Epithelial cell of prostate (primary cell): Measurements from ENCODE around the gene SNX30.

Experiments used
- DNase-seq: peaks from one replicate; pipeline ENCODE4 v3.0.0-alpha.2; 2011; ENCODE audit warnings: low read depth, low spot score
- H3K27ac ChIP-seq: fragments of 450-650 bp; 2 replicates; pipeline ENCODE4 v1.5.1; 2017; ENCODE audit warnings: mild to moderate bottlenecking

SNX30 gene

DNA sequence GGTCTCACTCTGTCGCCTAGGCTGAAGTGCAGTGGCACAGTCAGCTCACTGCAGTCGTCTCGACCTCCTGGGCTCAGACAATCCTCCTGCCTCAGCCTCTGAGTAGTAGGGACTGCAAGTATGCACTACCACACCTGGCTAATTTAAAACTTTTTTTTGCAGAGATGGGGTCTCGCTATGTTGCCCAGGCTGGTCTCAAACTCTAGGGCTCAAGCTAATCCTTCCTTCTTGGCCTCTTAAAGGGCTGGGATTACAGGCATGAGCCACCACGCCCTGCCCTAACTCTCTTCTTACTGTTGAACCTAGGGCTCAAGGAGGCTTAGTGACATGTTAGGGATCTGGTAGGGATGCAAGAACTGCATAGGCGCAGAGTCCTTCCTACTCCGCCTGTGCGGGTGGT, 65.3 kb downstream of the SNX30 start:
- DNase-seq: no peak
- no peak overlapping the region for H3K27ac ChIP-seq

DNA sequence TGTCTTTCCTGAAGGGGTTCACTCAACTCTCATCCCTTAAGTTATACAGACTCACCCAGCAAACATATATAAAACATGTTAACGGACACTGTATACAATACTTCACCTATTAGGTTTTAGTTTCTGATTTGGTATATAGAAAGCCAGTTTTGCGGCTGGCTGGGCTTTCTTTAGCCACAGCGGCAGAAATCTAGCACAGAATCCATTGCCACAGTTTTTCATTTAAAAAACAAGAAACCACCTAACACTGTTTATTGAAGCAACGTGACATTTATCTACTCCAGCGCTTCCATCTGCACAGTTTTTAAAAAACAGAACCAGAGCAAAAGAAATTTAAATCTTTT, 67.3 kb downstream of the SNX30 start:
- no peak overlapping the region for H3K27ac ChIP-seq
- DNase-seq: no peak

DNA sequence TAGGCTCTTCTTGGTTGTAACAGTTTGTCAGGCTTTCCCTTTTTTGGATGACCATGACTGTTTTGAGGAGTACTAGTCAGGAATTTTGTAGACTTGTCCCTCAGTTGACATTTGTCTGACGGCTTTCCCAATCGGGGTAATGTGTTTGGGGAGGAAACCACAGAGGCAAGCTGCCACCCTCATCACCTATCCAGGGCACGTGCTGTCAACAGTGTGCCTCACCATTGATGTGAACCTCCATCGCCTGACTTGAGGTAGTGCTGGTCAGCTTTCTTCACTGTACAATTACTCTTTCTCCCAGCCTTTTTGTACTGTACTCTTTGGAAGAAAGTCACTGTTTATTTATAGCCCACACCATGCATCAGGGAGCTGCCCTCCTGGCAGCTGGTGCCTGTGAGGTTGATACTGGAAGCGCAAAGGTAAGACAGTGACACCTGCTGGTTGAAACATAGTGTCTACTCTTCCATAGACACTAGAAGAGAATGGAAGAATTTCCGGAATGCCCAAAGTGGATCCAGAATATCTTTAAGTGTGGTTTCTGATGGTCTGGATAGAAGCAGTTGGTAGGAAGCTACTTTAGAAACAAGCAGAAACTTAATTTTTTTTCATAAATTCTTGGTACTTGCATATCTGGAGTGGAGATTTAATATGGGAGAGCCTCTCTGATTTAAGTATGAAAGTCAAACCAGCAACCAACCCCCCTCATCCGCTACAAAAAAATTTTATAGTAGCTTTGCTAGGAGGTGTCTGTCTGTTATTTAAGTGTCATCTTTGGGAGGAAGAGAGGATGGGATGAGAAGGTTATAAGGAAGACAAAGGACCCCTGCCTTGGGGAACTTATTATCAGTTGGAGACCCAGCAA, 69.3 kb downstream of the SNX30 start:
- no peak overlapping the region for H3K27ac ChIP-seq
- no peak for DNase-seq

DNA sequence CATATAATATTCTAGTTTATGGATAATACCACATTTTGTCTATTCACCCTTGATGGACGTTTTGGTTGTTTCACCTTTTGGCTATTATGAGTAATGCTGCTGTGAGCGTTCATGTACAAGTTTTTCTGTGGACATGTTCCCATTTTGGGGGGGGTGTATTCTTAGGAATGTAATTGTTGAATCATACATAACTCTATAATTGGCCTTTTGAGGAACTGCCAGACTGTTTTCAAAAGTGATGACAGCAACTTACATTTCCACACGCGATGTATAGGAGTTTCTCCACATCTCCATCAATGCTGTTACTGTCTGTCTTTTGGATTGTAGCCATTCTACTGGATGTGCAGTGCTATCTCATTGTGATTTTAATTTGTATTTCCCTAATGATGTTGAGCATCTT, 70.3 kb downstream of the SNX30 start:
- DNase-seq: no peak
- no peak overlapping the region for H3K27ac ChIP-seq

DNA sequence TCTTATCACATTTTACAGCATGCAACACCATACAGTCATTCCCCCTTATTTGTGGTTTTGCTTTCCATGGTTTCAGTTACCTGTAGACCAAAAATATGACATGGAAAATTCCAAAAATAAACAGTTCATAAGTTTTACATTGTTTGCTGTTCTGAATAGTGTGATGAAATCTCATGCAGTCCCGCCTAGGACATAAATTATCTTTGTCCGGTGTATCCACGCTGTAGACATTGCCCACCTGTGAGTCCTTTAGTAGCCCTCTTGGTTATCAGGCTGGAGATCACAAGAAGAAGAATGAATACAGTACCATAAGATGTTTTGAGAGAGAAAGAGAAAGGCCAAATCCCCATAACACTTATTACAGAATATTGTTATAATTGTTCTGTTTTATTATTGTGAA, 72.1 kb downstream of the SNX30 start:
- H3K27ac ChIP-seq: no peak overlapping the region
- no peak for DNase-seq

DNA sequence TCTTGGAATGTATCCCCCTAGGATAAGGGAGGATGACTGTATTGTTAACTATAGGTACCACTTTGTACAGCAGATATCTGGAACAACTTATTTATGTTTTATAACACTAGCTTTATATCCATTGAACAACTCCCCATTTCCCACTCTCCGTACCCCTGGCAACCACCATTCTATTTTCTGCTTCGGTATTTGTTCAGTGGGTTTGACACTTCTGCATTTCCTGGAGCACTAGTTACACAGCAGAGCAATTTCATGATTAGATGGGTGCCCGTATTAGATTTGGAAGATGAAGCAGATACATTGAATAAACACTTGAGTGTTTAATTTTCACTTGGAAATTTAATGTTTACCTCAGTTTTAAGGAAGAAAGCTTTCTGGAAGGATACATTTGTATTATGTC, 72.7 kb downstream of the SNX30 start:
- no peak for DNase-seq
- no peak overlapping the region for H3K27ac ChIP-seq

DNA sequence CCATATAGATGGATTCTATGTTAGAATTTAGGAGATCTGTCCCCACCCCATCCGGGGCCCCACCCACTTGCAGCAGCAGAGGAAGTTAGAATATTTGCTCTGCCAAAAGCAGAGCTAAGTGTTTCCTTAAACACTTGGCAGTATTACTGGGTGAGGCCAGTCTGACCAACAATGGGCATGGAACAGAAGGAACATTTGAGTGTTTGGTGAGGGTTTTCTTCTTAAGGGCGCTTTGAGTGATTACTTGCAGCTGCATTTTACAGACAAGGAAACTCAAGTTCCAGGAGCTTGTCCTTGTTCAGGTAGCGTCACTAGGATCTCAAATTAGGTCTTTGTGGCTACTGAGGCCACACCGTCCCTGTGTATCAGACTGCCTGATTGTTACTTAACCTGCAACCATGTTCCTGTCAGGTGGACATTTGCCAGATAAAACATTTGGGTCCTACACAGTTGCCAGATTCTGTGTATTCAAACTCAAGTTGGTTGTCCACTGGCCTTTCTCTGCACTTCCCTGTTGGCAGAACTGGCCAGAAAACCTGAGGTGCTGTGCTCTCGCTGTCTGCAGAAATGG, 80.8 kb downstream of the SNX30 start:
- no peak overlapping the region for H3K27ac ChIP-seq
- DNase-seq: no peak

DNA sequence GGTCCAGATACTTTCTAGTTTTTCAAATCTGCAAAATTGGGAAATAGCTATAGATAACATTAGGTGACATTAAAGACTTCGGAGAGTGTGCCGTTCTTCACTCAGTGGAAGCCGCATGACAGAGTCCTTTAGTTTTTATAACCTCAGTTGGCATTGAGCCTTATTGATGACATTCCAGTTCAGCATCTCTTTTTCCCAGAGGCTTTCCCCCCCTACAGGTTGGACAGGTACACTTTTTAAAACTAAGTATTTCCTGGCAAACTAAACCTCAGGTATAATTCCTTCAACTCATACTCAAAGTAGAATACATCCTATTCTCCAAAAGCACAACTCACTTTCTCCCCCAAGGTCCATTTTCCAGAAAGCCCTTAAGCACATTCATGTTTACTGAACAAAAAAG, 81.4 kb downstream of the SNX30 start:
- no peak for DNase-seq
- no peak overlapping the region for H3K27ac ChIP-seq

DNA sequence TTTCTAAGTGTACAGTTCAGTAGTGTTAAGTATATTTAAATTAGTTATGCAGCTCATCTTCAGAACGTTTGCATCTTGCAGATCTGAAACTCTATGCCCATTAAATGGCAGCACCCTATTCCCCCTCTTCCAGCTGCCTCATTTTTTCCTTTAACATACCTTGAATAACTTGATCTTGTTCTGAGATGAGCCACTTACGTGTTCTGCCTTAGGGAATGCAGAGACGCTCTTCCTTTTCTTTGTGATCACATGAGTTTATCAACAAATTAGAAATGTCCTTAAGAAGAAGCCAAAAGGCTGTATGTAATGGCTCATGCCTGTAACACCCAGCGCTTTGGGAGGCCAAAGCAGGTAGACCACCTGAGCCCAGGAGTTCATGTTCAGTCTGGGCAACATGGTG, 82.5 kb downstream of the SNX30 start:
- DNase-seq: no peak
- no peak overlapping the region for H3K27ac ChIP-seq

DNA sequence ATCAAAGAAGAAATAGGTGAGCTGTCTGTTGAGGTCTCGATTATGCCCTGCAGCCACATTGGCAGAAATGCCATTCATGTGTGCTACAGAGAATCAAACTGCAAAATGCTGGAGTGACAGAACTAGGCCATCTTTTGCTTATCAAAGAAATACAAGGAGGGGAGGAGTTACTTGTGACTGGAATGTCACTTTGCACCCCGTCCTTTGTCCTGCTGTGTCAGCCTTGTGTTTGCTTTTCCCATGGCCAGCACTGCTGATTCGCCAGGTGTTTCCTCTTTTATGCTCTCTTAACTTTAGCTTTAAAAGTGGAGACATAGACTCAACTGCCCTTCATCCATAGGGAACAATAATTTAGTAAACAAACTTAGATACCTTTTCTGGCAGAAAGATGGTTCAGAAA, 85.8 kb downstream of the SNX30 start:
- no peak overlapping the region for H3K27ac ChIP-seq
- no peak for DNase-seq

DNA sequence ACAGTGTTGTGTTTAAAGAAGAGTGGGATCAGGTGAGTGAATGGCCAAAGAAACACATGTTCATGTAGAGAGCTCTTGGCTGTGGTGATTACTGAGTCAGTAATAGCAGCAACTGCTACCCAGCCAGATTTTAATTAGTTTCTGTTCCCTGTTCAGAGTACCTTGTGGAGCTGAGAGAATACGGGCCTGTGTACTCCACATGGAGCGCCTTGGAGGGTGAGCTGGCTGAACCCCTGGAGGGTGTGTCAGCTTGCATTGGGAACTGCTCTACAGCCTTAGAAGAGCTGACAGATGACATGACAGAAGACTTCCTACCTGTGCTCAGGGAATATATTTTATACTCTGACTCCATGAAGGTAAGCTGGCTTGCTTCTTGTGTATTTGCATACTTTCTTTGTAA, 87.8 kb downstream of the SNX30 start:
- H3K27ac ChIP-seq: no peak overlapping the region

DNA sequence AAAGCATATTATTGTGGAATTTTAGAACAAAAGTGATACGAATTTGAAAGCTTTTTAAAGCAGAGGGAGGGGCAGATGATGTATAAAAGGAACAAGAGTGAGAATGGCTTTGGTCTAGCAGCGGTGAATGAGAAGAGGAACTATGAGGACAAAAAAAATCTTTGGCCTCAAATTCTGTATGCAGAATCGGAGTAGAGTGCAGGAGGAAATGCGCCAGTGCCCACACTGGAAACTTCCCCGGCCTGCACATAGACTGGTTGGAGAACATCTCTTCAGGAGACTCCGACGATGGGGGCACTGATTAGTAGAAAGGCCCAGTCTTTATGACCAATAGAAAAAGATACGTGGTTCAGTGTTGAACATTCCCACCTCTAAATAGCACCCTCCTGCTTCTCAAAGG, 88.8 kb downstream of the SNX30 start:
- H3K27ac ChIP-seq: no peak overlapping the region
- DNase-seq: no peak

More for the DNA sequence above, 87.8 kb downstream of the SNX30 start:
- DNase-seq: no peak

DNA sequence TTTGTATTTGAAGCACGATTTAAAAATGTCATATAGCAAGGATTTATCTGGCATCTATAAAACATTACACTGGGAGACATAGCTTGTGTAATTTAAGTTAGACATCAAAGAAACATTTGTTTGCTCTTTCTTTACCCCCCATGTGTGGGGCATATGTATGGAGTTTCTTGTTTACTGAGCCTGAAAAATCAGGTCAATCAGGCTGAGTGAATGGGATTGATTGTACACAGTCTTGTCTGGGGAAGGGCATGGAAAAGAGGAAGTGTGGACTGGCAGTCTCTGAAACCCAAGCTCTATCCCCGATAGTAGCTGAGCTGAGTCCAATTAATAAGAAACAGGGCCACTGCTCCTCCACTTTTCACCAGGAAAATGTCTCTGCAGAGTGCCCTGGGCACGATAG, 90.7 kb downstream of the SNX30 start:
- no peak for DNase-seq
- H3K27ac ChIP-seq: no peak overlapping the region

DNA sequence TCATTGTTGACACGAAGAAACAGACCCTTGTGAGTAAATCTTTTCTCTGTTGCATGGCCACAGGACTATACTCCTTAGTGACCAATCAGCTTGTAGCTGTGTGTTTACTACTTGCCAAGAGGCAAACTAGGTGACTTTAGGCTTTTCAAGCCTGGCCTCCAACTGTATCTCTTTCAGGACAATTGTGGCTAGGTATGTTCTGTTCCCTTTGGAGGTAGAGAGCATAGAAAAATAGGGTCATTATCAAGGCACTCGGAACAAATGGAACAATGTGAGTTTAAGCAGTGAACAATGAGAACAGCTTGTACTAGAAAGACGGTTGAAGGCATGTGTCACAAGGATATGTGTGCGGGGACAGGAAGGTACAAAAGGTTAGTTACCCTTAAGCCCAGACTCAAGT, 92.0 kb downstream of the SNX30 start:
- no peak for DNase-seq
- no peak overlapping the region for H3K27ac ChIP-seq

DNA sequence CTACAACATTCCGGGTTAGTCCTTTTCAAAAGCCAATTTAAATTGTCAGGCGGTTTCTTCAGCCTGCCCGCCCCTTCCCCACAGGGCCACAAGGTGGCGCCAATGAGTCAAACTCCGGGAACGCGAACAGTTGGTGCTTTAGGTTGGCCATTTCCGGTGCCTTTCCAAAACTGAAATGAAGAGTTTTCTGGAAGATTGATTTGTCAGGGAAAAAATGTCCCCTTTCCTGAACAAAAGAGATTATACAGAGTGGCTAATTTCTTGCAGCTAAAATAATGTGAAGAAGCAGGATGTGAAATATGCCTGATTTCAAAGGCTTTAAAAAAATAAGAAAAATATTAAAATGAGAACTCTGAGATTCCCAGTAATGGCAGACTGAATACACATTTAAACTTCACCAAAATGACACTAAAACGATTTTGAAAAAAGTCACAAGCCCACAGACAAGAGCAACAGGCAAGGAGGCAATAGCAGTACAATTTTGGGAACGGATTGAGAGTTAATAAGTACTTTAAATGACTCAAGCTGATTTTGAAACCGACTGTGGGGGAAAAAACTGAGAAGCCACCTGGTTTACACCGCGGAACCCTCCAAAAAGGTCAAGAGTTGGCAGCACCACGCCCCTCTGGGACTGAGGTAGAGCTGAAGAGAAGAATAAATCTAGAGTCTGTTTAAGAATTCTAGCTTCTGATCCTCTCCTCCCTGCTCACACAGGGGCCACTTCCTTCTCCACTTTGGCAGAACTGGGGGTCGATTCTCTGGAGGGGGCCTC, 94.4 kb downstream of the SNX30 start:
- no peak for DNase-seq
- no peak overlapping the region for H3K27ac ChIP-seq

DNA sequence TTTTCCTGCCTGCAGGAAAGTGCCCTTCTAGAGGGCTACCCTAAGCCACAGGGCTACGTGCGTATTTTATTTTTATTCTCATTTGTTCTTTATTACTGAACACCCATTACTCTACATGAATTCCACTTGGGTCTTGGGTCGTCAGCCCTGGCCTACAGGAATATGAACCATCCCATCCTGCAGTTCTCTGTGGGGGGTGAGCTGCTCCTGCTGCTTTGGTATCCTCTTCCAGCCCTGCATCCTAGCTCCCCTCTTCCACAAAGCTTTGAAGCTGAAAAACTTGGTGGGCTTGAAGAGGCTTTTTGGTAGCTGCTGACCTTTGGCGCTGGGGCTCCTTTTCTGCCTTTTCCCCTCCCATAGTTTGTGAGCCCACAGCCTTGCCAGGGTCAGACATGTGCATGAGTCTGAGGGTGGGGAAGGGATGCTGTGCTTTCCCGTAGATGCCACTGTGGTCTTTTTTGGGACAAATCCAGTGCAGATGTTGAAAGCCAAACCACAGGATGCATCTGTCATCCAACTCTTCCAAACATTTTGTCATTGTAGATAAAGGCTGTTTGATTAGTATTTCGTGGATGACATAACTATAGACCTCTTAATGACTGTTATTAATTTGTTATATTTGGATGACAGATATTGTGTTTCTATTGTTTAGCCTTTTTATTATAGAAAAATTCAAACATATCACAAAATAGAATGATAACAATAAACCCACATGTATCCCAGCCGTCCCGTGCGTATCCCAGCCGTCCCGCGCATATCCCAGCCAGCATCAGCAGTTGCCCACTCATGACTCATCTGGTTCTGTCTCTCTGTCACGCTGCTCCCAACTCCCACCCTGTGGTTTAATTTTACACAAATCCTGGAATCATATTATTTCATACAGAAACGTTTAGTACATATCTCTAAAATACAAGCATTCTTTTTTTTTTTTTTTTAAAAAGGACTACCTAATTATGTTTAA, 96.2 kb downstream of the SNX30 start:
- H3K27ac ChIP-seq: no peak overlapping the region
- DNase-seq: no peak

DNA sequence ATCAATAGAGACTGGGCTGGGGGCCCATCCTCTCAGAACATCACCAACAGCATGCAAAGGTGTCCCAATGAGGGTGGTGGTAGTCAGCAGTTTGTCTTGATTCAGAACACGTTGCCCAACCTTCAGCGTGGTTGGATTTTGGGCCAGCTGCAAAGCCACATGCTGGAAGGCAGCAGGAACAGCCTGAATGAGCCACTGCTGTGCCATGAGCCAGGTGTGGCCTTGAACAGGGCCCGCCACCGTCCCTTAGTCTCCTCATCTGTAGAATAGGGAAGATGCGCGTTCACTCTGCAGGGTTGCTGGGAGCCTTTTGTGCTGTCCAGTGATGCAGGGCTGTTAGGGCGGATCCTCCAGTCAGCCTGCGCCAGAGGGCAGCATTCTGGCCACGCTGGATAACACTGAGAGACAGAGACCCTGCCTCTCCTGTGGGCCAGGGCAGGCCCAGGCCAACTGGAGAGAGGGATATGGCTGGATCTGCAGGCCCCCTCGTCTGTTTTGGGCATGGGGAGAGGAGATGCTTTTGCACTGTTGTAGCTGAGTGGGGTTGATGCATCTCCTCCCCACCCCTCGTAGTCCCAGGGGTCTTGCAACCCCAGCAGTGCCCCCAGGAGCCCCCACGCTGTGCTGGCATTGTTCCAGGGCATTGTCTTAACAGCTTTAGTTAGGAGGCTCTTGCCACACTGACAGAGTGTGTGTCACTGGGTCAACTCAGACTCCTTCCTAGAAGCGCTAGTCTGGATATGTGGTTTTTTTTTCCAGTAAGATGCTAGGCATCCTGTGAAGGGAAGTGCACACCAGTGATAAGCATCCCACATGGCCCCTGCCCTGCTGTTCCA, 98.0 kb downstream of the SNX30 start:
- DNase-seq: no peak
- H3K27ac ChIP-seq: no peak overlapping the region

DNA sequence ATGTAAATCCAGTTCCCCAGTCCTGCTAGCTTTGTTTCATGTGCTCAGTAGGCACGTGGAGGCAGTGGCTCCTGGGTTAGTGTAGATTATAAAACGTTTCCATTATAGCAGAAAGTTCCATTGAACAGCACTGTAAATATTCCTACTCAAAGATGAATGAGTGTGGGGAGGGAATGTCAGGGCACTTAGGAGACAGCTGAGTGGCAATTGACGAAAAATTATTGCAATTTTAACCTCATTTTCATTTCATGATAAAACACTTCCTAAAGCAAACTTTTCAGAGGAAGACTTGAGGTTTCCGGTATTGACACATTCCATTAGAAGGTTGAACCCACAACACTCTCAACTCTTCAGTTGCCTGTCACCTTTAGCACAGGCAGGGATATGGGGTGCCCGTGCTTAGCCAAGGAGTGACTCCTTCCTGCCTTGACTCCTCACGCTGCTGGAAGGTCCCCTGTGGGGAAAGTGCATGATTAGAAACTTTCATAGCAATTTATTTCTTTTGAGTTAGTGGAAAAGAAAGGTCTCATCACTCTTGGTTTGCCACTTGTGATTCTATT, 98.9 kb downstream of the SNX30 start:
- DNase-seq: no peak
- H3K27ac ChIP-seq: no peak overlapping the region

DNA sequence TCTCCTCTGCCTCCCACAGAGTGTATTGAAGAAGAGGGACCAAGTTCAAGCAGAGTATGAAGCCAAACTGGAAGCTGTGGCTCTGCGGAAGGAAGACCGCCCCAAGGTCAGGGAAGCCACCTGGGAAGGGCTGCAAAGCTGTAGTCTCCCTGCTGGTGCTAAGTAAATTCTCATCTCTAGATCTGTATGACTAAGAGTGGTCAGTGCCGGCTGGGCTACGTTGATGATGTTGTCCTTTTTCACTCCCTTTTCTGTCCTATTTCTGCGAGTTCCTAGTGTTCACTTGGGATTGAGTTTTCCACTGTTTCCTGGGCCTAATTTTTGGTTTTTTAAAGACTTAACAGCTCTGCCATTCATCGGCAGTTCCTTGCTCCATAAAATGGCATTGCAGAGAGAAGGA, 100.3 kb downstream of the SNX30 start:
- H3K27ac ChIP-seq: no peak overlapping the region
- no peak for DNase-seq
